ENCODE measurements around the gene ADAMTS9.

ADAMTS9 gene

GRCh38 chr3:64685800-64686445, 1.9 kb downstream of the ADAMTS9 start:
- no peak for DNase-seq

- no peak for DNase-seq
Observed at GRCh38 chr3:64685331-64685799, 2.4 kb downstream of the ADAMTS9 start.

DNA sequence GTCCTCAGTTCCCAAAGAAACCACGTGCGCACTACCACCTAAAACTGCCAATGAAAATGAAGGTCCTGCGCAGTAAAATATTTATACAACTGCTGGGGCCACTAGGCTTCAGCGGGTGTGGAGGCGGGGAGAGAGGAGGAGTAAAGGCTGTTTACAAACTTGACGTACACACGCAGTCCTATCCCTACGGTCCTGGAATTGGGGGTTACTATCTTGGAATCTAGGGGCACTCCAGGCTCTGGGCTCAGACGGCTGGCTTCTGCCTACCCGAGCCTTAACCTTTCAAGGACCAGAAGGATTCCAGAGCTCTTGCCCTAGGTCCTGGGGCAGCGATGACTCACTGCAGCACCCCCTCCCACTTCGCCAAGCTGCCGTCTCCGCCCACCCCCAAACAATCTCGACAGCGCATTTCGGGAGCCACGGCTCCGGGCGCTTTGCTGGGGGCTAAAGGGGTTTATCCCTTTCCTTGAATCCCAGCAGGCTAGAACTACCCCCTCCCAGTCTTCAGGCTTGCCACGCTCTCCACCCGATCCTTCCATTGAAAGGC, 3.0 kb downstream of the ADAMTS9 start:
- no peak for DNase-seq

- DNase-seq, result no peak
Observed at GRCh38 chr3:64681827-64682226, 6.0 kb downstream of the ADAMTS9 start.

DNA sequence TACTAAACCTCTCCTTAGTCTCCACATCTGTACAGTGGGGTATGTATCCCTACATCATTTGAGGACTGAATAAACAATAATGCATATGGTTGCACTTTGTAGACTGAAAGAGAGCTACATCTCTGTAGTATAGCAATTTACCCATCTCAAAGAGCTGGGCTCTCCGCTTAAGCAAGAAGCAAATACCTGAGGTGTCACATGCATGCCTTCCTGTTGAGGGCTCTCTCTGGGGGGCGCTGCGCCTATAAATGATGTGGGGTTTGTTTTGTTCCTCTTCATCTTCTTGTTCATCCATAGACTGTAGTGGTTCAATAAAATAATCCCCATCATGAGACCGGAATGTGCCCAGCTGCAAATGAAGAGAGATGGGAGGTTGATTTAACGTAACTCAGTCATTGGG, 6.8 kb downstream of the ADAMTS9 start:
- DNase-seq, result no peak

GRCh38 chr3:64680334-64680733, 7.5 kb downstream of the ADAMTS9 start:
- DNase-seq, result no peak

DNA sequence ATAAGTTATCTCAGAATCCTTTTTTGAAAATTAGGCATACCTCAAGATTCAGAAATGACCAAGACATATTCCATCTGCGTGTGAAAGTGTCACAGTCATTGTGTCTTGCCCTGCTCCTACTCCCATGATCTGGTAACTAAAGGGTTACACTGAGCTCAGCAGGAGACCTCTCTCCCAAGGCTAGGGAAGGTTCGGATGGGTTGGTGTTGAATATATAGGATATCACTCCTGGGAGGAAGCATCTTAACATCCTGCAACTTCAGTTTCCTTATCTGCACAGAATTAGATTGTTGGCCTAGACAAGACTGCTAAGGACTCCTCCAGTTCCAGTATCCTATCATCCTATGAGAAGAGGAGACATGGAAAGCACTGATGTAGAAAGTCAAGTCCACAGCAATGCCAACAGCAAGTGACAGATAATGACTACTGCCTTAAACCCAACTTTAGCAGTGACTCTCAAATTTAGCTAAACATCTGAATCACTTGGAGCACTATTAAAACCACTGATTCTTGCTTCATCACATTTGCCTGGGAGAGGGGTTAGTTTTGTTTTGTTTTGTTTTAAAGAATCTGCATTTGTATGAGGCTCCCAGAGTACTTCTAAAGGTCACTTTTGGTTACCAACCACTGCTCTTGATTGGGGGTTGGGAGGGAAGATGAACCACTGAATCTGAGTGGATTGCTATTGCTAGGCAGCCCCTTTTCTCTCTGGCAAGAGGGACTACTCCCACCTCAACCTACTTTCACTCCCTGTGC, 9.7 kb downstream of the ADAMTS9 start:
- no peak for DNase-seq

DNA sequence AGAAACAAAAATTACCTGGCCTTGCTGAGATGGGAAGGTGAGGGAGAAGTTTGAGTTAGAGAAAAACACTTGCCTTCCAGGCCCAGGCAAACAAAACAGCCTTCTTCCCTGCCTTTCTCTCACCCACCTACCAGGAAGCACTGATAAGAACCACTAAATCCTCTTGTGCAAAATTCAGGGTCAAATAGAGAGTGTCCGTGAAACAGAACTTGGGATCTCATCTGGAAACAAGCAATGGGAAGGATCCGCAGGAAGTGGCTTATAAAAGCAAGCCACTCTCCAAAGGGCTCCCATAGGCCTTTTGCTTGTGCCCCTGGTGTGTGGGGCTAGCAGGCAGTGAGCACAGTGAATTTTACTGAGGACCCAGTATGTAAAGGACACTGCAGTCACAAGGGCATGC, 11.0 kb downstream of the ADAMTS9 start:
- no peak for DNase-seq

GRCh38 chr3:64675687-64676247, 12.0 kb downstream of the ADAMTS9 start:
- no peak for DNase-seq

- DNase-seq, result no peak
Observed at GRCh38 chr3:64674591-64675076, 13.2 kb downstream of the ADAMTS9 start.

DNA sequence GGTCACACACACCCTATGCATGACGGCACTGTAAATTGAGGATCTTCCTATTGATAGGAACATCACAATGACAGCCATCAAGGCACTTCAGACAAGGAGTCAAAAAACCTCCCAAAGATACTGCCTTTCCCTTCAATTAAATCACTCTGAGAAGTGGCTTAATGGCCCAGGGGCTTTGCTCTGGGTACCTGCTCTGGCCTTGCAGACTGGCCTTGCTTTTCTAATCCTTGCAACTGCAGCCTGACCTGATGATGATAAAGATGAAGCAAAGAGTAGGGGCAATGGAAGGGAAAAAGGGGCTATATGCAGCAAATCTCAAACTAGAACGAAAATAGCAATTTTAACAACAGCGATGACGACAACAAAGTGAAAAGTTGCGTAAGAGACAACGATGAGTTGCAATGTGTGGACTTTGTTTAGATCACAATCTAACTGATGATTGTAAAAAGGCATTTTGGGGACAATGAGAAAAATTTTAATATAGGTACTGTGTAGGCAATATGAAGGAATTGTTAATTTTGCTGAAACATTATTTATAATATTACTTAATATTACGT, 14.6 kb downstream of the ADAMTS9 start:
- DNase-seq, result no peak

GRCh38 chr3:64668582-64669510, 19.0 kb downstream of the ADAMTS9 start:
- no peak for DNase-seq

DNA sequence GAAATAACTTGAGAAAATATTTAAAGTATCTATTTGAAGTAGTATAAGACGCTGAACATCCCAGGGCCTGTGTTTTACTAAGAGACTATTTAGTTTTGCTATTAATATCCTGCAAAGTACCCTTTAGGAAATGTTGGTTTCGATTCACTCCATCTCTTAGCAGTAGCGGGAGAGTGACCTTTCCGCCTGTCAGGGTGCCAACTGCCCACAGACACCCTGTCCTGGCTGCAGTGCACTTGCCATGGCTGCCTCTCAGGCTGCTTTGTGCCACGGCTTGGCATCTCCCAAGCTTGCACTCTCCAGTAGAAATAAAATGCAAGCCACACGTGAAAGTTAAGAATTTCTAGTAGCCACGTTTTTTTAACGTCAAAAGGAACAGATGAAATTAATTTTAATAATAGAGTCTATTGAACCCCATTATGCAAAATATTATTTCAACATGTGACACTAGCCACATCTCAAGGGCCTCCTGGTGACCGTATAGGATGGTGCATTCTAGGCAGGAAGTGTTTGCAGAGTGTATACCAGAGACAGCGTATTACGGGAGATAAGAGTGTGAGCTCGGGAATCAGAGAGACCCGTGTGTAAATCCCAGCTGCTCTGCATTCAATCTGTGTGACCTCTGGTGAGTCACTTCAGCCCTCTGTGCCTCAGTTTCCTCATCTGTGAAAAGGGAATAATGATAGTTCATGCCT, 19.8 kb downstream of the ADAMTS9 start:
- no peak for DNase-seq

DNA sequence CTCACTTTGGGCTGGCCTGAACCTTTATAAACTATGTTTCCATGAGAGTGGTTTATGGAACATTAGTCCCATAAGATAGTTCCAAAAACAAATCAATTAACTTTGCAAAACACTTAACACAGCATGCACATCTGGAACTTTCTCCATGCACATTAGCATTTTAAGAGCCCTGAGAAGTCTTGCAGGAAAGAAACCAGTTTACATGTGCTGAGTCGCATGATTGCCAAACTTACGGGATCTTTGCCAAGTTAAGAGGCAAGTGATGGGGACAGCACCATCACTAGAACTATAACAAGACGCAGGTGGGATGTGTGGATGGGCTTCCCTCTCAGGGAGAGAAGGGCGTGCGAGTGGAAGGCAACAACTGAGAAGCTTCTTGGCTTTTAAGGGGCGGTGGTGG, 20.7 kb downstream of the ADAMTS9 start:
- DNase-seq, result no peak

GRCh38 chr3:64666171-64666588, 21.6 kb downstream of the ADAMTS9 start:
- no peak for DNase-seq

GRCh38 chr3:64664397-64664796, 23.4 kb downstream of the ADAMTS9 start:
- DNase-seq, result no peak

DNA sequence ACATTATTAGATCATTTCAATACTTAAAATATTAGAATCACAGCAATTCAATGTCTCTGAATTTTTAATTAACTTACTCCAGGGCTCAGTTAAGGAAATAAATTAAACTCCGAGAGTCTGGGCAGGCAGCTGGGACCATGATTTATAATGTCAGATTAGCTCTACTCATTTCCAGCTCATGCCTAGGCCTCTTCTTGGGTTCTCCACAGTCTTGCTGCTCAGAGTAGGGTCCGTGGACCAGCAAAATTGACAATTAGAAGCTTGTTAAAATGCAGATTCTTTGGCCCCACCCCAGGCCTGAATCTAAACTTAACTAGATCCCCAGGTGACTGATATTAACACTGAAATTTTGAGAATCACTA, 28.2 kb downstream of the ADAMTS9 start:
- DNase-seq, result no peak

DNA sequence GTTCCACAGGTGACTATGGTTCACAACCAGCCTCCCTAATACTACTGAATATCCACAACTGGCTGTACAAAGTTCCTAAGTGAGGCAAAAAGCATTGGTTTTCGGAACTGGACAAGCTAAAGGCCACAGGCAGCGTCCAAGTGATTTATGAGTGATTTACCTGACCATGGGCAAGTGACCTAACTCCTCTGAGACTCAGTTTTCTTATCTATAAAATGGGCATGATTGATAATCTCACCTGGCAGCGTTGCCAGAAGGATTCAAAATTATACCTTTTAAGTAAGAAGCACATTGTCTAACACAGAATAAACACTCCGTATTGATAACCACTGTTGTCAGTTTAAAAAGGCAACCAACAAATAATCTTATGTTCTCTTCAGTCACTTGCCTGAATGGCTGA, 29.8 kb downstream of the ADAMTS9 start:
- DNase-seq, result no peak

GRCh38 chr3:64656544-64656943, 31.3 kb downstream of the ADAMTS9 start:
- DNase-seq, result no peak

DNA sequence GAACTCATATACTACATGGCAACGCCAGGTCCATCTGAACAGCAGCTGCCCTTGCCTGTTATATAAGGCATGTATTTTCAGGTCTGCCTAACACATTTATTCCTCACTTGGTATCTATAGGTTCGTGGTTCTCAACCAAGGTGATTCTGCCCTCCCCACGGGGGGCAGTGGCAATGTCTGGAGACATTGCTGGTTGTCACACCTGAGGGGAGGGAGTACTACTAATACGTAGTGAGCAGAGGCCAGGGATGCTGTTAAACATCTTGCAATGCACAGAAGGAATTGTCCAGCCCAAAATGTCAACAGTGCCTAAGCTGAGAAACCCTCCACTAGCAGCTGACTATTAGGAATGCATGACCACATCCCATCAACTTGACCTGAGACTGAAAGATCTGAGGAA, 32.6 kb downstream of the ADAMTS9 start:
- DNase-seq, result no peak

GRCh38 chr3:64654013-64654412, 33.8 kb downstream of the ADAMTS9 start:
- no peak for DNase-seq

DNA sequence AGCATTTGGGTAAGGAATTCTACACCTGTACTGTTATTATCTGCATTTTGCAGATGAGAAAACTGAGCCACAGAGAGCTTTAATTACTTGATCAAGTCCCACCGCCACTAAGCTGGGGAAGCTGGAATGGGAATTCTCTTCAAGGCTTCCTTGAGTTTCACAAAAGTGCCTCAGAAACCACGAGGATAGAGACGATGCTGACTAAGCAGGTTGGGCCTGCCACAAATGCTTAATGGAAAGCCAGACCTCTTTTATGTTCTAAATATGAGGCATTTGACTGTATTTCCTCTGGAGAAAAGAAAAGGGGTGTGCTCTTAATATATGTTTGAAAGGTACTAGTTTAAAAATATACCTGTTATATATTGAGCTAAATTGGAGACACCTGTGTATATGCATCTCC, 34.7 kb downstream of the ADAMTS9 start:
- no peak for DNase-seq
